Right lung (tissue), 5 donors: ENCODE data around the gene MAP7D3. TPM values are rescaled to one million over a fixed set of nuclear protein-coding genes. Genes with fewer than 3 reads are reported as not detected.
"Not testable (repeated sequence)": the region's sequence is repeated elsewhere in the genome, so short reads cannot be mapped to it uniquely, and the experiment has no call there.

ENCODE experiments used
- DNase-seq, 2 donors: peaks; one replicate each; pipeline ENCODE4 v3.0.0-alpha.2; 2013
- polyA plus RNA-seq, 5 donors: library from polyadenylated mRNA; unstranded; fragments of 120-200 nt; gene quantifications; one replicate each; pipeline versions ENCODE4 v1.2.1 to v1.2.3, GENCODE V29; 2013; ENCODE audit warnings: inconsistent platforms in 1 of 5, low replicate concordance in 1 of 5; ENCODE audit not compliant: insufficient read length in 5 of 5, insufficient read depth in 1 of 5

Gene MAP7D3
- polyA plus RNA-seq, 5 donors = 13.7 to 19.1 (median 16.9) TPM

DNA sequence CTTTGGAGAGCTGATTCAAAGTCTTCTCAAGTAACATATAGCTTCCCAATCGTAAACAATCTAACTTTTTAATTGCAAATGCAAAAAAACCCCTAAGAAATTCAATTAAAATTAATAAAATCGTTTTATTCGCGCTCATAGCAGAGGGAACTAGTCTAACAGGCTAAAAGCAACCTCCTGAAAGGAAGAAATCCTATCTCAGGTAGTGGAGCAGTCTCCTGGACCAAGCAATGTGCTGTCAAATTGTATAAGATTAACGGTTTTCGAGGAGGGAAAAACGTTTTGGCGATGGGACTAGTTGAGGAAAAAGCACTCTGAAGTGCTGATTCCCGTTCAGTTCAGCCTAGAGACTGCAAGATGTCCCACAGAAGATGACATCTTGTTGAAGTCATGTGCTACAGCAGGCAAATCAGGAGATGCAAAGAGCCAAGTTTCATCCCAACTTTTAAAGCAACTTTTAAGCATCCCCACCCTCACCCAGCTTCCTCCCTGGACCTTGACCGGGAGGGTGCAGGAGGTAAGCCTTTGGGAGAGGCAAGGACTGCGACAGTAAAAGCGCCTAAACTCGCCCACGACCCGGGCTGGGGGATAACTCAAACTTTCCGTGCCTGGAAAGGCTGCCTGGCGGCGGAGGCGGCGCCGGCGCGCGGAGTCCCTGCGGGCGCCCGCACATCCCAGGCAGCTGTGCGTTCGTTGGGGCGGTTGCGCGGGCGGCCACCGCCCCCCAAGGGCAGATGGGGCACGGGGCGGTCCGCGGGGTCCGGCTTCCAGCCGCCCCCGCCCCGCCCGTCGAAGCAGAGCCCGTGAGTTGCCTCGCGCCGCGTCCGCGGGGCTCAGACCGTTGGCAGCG lies 784 bp downstream of the MAP7D3 start:
- no peak for DNase-seq

DNA sequence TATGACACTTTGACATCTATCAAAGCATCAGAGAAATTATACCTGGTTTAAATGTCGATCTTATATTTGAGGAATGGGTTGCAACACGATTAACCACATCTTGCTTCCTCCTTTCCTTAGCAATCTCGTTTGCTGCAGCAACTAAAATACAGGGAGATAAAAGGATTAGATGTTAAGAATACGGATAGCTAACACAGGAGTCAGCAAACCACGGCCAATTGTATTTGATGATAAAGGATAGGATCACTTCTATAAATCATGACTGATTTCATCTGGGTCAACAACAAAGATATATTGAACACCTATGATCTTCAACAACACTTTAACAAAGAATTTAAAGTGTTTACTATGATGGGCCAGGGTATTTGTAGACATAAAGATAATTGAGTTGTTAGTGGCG lies 5.0 kb downstream of the MAP7D3 start:
- DNase-seq = no peak

DNA sequence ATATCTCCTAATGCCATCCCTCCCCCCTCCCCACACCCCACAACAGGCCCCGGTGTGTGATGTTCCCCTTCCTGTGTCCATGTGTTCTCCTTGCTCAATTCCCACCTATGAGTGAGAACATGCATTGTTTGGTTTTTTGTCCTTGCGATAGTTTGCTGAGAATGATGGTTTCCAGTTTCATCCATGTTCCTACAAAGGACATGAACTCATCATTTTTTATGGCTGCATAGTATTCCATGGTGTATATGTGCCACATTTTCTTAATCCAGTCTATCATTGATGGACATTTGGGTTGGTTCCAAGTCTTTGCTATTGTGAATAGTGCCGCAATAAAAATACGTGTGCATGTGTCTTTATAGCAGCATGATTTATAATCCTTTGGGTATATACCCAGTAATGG lies 13.4 kb downstream of the MAP7D3 start:
- DNase-seq = not testable (repeated sequence)

DNA sequence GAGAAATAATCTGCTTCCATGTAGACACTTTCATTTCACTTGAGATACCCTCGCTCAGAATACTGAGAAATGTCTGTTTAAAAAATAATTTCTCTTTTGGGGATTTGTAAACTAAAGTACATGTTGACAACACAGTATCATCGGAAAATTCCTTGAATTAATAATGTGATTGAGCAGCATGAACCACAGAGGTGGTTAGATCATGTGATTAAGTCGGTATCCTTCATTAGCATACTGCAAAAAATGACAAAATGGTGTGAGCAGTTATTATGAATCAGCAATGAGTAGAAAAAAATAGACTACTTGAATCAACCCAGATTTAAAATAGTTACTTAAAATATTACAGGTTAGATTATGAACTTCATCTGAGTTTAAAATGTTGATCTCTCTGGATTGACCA lies 14.1 kb downstream of the MAP7D3 start:
- DNase-seq = no peak

DNA sequence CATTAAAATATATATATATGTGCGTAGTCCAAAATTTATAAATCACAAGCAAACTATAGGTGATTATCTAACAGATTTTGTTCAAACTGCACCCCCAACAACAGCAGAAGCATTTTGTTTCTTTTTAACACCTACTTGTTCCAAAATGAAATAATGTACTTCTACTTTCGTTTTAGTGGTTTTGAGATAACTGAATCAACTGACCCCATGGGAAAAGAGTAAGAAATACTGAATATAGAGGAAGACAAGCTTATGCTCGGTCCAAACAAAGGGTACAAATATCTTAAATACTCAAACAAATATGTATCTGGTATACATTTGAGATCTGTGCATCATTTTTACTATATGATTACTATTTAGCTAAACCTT lies 22.4 kb downstream of the MAP7D3 start:
- no peak for DNase-seq

DNA sequence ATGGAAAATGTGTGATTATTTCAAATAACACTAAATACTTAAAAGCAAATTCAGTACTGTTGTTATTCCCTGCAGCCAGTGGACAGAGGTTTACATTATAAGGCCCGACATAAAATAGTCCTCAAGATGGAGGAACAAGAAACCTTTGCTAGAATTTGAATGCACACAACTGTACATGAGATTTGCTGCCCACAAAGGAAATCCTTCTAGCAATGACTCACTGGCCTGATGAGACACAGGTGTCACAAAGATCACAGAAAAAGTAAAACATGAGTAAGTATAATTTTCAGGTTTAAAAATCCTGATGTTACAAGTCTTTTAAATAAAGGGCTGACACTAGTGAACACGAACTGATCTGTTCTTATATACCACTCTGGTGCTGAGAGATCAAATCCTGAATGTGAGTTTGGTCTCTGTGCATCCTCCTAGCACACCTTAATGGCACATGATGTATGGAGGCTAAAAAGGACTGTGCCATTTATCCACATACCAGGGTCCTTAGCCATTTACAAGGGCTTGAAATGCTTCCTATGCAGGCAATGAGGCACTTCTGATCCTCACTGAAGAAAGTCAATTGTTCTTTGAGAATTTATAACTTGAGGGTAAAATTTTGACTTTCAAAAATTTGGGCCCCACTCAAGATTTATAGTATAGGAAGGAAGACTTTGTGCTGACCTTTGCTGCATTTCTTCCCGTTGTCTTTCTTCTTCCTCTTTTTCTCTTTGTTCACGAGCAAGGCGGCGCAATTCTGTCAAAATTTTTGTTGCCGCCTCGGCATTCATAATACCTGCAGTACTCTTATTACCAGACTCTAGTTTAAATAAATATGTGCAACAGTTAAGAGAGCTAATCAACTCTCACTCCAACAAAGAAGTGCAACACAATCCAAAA lies 23.0 kb downstream of the MAP7D3 start:
- no peak for DNase-seq

DNA sequence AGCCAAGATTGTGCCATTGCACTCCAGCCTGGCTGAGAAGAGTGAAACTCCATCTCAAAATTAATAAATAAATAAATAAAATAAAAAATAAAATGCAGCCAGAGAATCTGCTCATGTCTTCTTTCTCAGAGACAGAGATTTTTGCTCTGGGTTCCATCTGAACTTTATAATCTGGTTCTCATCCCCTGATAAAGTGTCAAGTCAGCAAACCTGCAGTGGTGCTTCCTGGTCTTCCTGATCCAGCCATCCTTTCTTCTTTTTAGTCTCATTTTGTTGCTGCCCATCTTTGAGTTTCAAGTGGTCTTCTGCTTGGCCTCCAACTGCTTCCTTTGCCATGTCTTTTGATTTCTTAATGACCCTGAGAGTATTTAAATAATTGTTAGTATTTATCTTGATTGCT lies 24.1 kb downstream of the MAP7D3 start:
- DNase-seq = no peak

DNA sequence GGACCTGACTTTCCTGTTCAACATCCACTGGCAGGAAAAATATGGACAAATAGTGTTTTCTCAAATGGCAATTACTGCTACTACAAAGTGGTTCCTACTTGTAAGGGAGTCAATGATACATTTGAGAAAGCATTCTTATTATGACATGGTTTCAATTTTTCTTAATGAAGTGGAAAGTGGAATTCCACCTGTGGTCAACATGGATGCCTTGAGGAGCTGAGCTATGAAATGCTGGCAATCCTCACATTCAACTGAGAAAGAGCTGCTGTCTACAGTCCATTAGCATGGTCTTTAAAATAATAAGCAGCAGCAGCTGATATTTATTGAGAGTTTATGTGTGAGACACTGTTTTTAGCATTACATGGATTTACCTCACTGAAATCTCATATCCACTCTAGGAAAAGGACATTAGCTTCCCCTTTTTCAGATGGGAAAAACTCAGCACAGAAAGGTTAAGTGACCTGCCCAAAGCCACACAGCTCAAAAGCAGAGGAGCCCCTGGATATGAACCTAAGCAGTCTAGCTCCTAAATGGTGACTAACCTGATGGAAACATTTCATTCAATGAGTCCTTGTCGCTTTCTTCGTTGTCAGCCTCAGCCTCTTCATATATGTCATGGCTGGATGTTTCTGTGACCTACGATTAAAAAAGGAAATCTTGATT lies 29.2 kb downstream of the MAP7D3 start:
- DNase-seq = no peak

DNA sequence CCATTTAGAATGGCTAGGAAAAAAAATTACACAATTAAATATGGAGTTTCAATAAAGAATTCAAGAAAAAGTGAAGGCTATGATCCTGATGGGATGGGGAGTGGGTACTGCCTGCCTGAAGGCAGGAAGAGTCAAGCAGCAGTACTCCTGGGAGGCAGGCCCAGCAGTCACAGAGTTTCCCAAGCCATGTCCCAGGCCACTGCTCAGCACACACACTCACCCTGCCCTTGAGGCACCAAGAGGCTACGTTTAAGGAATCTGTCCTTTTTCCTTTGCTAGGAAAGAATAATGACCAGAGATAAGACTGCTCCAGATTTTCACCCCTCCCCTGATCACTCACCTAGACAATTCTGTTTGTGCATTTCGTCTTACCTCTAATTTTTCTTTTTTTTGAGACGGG lies 30.2 kb downstream of the MAP7D3 start:
- no peak for DNase-seq

DNA sequence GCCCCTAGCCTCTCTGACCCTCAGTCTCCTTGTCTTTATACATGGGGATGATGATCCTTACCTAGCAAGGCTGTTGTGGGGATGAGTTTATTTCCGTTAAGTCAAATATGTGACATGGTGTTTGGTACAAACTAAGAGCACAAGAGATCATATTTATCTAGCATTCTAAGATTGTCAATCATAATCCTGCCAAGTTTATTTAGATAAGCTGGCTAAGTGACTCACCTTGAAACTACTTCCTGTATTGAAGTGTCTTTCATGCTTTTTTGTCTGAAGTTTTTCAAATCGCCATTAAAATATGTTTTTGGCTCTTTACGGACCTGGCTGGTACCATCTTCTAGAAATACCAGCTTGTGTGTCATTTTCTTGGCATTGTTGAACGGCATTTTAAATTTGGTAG lies 30.7 kb downstream of the MAP7D3 start:
- DNase-seq = no peak

DNA sequence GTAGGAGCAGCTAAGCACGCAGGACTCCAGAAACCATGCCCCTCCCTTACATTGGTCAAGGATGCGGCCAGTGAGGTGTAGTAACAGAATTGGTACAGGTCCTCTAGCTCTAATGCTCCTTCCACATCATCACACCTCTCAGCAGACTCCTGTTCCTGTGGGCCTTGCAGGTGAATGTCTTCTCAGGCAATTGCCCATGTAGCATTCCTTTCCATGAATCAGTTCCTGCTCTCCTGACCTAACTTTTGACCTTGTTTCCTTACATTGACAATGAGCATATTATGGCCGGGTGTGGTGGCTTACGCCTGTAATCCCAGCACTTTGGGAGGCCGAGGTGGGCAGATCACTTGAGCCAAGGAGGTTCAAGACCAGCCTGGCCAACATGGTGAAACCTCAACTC lies 31.3 kb downstream of the MAP7D3 start:
- no peak for DNase-seq

DNA sequence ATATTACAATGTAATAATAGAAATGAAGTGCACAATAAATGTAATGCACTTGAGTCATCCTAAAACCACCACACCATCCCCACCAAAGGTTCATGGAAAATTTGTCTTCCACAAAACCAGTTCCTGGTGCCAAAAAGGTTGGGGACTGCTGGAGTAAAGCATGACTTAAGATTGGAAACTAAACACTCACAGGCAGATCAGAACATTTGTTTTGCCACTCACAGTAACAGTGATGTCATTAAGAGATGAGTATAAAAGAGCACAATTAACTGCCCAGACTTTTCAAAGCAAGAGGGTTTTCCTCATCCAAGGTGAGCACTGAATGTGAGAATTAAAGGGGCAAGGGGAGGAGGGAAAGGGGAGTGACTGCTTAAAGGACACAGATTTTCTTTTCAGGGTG lies 35.6 kb downstream of the MAP7D3 start:
- DNase-seq = no peak

DNA sequence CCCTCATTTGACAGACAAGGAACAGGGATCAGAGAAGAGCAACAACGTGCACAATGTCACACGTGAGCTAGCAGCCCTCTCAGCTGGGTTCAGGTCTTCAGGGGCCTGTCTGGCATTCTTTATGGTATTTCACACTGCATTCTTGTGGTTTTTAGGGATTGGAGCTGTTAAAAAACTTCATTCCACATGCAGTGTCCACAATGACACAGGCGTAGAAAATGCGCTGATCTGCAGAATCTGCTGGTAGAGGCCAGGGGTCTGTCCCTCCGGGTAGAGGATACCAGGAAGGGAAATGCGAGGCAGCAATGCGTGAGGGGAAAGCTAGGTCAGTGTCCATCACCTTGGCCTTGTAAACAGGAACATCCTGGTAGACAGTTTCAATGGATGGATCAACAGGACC lies 36.6 kb downstream of the MAP7D3 start:
- no peak for DNase-seq

DNA sequence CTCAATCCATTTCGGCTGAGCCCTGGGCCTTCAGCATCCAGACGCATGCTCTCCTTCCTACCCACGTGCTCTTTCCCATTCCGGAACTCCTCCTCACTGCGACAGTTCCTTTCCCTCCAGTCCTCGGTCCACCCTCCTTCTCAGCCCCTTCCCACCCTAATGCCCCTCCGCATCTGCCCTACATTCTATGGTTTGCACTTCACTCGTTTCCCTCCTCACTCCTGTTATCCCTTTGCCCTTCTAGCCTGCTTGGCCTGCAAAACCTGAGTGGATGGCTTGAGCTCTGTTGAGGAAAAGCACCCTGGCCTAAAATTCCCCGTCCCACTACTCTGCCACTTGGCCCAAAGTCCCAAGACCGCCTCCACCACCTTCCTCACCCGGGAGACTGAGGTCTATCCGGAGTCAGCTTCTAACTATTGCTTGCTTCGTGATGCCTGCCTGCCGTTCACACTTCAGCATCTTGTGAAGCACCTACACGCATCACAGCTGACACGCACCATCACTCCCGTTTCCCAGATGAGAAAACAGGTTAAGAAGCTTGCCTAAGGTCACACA lies 38.6 kb downstream of the MAP7D3 start:
- no peak for DNase-seq

DNA sequence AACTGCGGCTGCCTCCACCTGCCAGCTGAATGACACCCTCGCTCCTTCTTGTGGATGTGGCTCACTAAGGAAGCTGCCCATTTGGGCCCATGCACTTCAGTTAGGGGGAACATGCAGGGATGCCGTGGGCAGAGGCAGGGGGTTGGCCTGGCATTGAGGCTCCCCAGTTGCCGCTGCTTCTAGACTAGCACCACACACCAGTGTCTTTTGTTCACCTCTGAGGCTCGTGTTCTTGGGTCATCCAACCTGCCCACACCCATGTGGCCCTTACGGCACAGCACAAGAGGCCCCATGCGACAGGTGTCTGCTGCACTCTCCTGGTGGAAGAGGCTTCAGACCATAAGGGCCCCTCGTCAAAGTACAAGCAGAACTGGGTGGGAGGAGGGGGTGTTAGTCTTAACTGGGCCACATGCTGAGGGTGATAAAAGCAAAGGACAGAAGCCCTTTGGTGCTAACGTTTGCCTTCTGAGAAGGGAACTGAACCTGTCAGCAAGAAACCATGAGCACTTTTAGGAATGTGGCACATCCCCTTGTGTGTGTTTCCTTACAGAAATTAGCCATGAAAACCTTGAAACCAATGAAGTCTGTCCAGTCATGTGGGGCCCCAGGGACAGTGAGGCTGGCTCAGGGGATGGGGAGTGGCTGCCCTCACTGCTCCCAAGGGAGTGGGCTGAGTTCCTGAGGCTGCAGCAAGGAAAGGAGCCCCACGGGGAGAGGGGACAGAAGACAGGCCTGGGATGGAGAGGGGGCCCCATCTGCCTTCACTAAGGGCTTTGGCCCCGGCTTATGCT lies 39.2 kb downstream of the MAP7D3 start:
- DNase-seq = no peak

DNA sequence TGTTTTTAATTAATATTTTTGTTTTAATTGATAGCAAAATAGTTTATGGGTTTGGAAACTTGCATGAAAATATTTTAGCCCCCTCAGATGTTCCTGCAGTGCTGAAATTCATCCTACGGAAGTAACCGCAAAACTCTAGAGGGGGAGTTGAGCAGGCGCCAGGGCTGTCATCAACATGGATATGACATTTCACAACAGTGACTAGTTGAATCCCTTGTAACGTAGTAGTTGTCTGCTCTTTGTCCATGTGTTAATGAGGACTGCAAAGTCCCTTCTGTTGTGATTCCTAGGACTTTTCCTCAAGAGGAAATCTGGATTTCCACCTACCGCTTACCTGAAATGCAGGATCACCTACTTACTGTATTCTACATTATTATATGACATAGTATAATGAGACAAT lies 40.4 kb downstream of the MAP7D3 start:
- no peak for DNase-seq

DNA sequence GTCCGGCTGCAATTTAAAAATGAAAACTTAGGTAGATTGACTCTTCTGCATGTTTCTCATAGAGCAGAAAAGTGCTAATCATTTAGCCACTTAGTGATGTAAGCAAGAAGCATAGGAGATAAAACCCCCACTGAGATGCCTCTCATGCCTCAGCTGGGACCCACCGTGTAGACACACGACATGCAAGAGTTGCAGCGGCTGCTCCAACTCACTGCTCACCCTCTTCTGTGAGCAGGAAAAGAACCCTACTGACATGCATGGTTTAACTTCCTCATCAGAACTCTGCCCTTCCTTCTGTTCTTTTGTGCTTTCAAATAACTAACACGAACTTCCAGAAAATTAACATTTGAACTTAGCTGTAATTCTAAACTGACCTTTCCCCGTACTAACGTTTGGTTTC lies 41.0 kb downstream of the MAP7D3 start:
- no peak for DNase-seq

DNA sequence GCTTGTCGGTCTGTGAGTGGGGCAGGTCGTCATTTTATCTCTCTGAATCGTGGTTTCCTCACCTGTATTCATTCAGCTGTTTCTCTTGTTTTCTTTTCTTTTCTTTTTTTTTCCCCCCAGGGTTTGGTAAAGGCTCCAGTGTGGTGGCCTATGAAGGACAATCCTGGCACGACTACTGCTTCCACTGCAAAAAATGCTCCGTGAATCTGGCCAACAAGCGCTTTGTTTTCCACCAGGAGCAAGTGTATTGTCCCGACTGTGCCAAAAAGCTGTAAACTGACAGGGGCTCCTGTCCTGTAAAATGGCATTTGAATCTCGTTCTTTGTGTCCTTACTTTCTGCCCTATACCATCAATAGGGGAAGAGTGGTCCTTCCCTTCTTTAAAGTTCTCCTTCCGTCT lies 41.4 kb downstream of the MAP7D3 start:
- no peak for DNase-seq

DNA sequence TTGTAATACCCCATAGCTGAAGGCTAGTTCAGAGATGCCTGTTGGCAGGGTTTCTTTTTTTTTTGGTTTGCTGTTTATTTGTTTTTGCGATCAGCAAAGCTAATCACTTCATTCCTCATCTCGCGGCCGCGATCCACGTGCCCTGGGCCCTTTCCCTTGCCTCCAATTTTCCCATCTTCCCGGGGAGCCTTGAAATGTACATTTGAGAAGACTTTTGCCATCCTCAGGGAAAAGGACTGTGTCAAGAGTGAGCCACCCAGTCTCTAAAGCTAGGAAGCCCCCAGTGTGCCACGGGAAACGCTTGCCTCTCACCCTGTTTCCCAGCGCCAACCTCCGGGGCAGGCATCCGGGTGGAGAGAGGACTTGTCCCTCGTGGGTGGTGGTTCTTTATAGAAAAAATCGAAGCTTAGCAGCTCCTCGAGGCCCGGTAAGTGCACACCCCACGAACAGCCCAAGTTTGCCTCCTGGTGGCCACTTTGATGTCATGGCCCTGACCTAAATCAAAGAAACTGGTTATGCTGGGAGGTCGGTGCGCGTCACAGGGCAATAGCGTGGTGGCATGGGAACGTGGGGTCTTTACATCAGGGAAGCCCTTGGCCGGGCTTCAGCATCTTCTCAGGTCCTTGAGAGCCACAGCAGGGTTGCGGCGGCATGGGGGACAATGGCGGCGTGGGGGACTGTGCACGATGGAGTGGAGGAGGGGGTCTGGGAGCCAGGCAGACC lies 42.0 kb downstream of the MAP7D3 start:
- DNase-seq = no peak

DNA sequence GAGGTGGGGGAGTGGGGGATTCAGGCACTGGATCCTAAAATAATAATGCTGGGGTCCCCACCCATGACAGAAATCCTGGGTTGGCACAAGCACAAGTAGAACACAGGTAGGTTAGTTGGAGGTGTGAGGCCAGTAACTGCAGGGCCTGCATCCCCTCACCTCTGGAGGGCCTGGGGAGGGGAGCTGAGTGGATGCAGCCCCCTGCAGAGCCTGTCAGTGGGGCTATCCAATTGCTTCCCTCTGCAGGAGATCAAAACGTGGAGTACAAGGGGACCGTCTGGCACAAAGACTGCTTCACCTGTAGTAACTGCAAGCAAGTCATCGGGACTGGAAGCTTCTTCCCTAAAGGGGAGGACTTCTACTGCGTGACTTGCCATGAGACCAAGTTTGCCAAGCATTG lies 43.7 kb downstream of the MAP7D3 start:
- DNase-seq = no peak

DNA sequence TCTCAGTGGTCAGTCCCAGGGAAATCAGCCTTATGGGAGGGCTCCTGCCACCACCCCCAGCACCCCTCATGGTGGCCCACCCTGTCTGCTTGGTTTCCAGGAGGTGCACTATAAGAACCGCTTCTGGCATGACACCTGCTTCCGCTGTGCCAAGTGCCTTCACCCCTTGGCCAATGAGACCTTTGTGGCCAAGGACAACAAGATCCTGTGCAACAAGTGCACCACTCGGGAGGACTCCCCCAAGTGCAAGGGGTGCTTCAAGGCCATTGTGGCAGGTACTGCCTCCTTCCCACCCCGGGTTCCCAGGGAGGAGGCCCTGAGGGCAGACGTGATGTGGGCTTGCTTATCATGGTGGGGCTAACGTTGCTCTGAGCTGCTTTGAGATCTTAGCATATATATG lies 44.3 kb downstream of the MAP7D3 start:
- no peak for DNase-seq
